Measurements from ENCODE around the gene HDDC3. TPM values are rescaled to one million over a fixed set of nuclear protein-coding genes. Genes with fewer than 3 reads are reported as not detected.
A peak's percentile ranks its signal among the peaks of the same experiment; 100 is the strongest.

HDDC3 gene
- total and polyA plus RNA-seq, 9 of the 15 experiments (the other 6 are each of a cell fraction or from before 2014, with no cell fraction given), result 14.9 to 55.8 (median 36.9) TPM

GRCh38 chr15:90902840-90903732 is 29.3 kb downstream of the HDDC3 start, which contains the start of gene MAN2A2 (continued):
- TF ChIP-seq ARID3A (IDR thresholded peaks at IDR 0.05; ENCODE audit: borderline replicate concordance, low read depth, low read length) (no peak), ZNF224 (CRISPR knock-in tag; IDR thresholded peaks at IDR 0.05) (no peak), OTX1 (CRISPR knock-in tag; IDR thresholded peaks at IDR 0.05) (no peak), ZNF785 (CRISPR knock-in tag; IDR thresholded peaks at IDR 0.05) (no peak), ZNF431 (CRISPR knock-in tag; IDR thresholded peaks at IDR 0.05) (no peak), ESRRA (IDR thresholded peaks at IDR 0.05; ENCODE audit: borderline replicate concordance, low read depth) (no peak; the same call in 1 of the 2 replicates), ZEB2 (IDR thresholded peaks at IDR 0.05) (no peak), E2F1 (CRISPR knock-in tag; IDR thresholded peaks at IDR 0.05) (no peak), ZC3H8 (IDR thresholded peaks at IDR 0.05) (no peak), ZNF584 (CRISPR knock-in tag; IDR thresholded peaks at IDR 0.05; ENCODE audit: low read depth) (no peak), TBL1XR1 (IDR thresholded peaks at IDR 0.05; ENCODE audit: low read length in 2 of 2) (no peak), ZNF277 (CRISPR knock-in tag; IDR thresholded peaks at IDR 0.05; ENCODE audit: borderline replicate concordance) (no peak), THAP12 (CRISPR knock-in tag; IDR thresholded peaks at IDR 0.05) (peak; percentile 43; the same call in 1 of the 2 replicates), ZNF436 (CRISPR knock-in tag; IDR thresholded peaks at IDR 0.05) (no peak), ZZZ3 (IDR thresholded peaks at IDR 0.05) (no peak), CCAR2 (IDR thresholded peaks at IDR 0.05; ENCODE audit: low read depth, low read length) (no peak), ZBTB9 (CRISPR knock-in tag; IDR thresholded peaks at IDR 0.05) (no peak), HOMEZ (CRISPR knock-in tag; IDR thresholded peaks at IDR 0.05) (no peak)
